ENCODE data around the gene JPH4.
"Not testable (repeated sequence)": the region's sequence is repeated elsewhere in the genome, so short reads cannot be mapped to it uniquely, and the experiment has no call there.

JPH4 gene

GRCh38 chr14:23601424-23601823 is 22.8 kb upstream of the JPH4 start:
- Histone ChIP-seq H3K9ac (no peak overlapping the region), H3K9me3 (ENCODE audit: control insufficient read depth, low read length) (no peaks in the 10 kb centered on the region), H3K27ac (no peak overlapping the region), H3K4me3 (ENCODE audit: low read depth, low read length) (no peak overlapping the region), H3K36me3 (ENCODE audit: control insufficient read depth, insufficient read depth, low read length) (no peaks in the 10 kb centered on the region), H3K79me2 (no peaks in the 10 kb centered on the region), H3K4me2 (ENCODE audit: low read length) (no peak overlapping the region), H2AFZ (no peak overlapping the region), H3K27me3 (ENCODE audit: control insufficient read depth, insufficient read depth, low read length) (no peaks in the 10 kb centered on the region), H3K4me1 (no peaks in the 10 kb centered on the region)
- no peak for TF ChIP-seq CTCF (IDR thresholded peaks at IDR 0.05)

GRCh38 chr14:23600806-23601205 is 22.2 kb upstream of the JPH4 start:
- no peaks in the 10 kb centered on the region for H3K36me3 ChIP-seq (ENCODE audit: control insufficient read depth, insufficient read depth, low read length)
- H3K9ac ChIP-seq: no peak overlapping the region

GRCh38 chr14:23600322-23600707 is 21.7 kb upstream of the JPH4 start:
- Histone ChIP-seq H3K4me1 (no peaks in the 10 kb centered on the region), H3K79me2 (no peaks in the 10 kb centered on the region), H3K9ac (no peak overlapping the region), H3K4me3 (ENCODE audit: low read depth, low read length) (no peak overlapping the region), H3K4me2 (ENCODE audit: low read length) (no peak overlapping the region), H3K27me3 (ENCODE audit: control insufficient read depth, insufficient read depth, low read length) (no peaks in the 10 kb centered on the region), H3K36me3 (ENCODE audit: control insufficient read depth, insufficient read depth, low read length) (no peaks in the 10 kb centered on the region), H3K9me3 (ENCODE audit: control insufficient read depth, low read length) (no peaks in the 10 kb centered on the region), H2AFZ (no peak overlapping the region), H3K27ac (no peak overlapping the region)
- TF ChIP-seq CTCF (IDR thresholded peaks at IDR 0.05): no peak

More at GRCh38 chr14:23600806-23601205, 22.2 kb upstream of the JPH4 start:
- TF ChIP-seq CTCF (IDR thresholded peaks at IDR 0.05): no peak
- Histone ChIP-seq H3K27ac (no peak overlapping the region), H3K27me3 (ENCODE audit: control insufficient read depth, insufficient read depth, low read length) (no peaks in the 10 kb centered on the region), H3K4me3 (ENCODE audit: low read depth, low read length) (no peak overlapping the region), H3K4me1 (no peaks in the 10 kb centered on the region), H3K9me3 (ENCODE audit: control insufficient read depth, low read length) (no peaks in the 10 kb centered on the region), H3K4me2 (ENCODE audit: low read length) (no peak overlapping the region), H3K79me2 (no peaks in the 10 kb centered on the region), H2AFZ (no peak overlapping the region)

- not testable (repeated sequence) for H3K27ac ChIP-seq; H3K4me1 ChIP-seq; H3K9me3 ChIP-seq (ENCODE audit: control insufficient read depth, low read length); H3K79me2 ChIP-seq; H3K4me3 ChIP-seq (ENCODE audit: low read depth, low read length); H3K4me2 ChIP-seq (ENCODE audit: low read length); H3K27me3 ChIP-seq (ENCODE audit: control insufficient read depth, insufficient read depth, low read length); H3K36me3 ChIP-seq (ENCODE audit: control insufficient read depth, insufficient read depth, low read length); H2AFZ ChIP-seq; H3K9ac ChIP-seq
Measured at GRCh38 chr14:23594191-23594590, 15.6 kb upstream of the JPH4 start.

GRCh38 chr14:23590198-23590597 is 11.6 kb upstream of the JPH4 start:
- no peaks in the 10 kb centered on the region for H3K79me2 ChIP-seq
- no peak overlapping the region for H3K9ac ChIP-seq
- H3K4me3 ChIP-seq (ENCODE audit: low read depth, low read length): no peak overlapping the region
- no peak overlapping the region for H3K4me2 ChIP-seq (ENCODE audit: low read length)
- no peak for TF ChIP-seq CTCF (IDR thresholded peaks at IDR 0.05)
- no peaks in the 10 kb centered on the region for H3K9me3 ChIP-seq (ENCODE audit: control insufficient read depth, low read length)
- H3K27ac ChIP-seq: no peak overlapping the region
- H3K27me3 ChIP-seq (ENCODE audit: control insufficient read depth, insufficient read depth, low read length): no peaks in the 10 kb centered on the region
- H3K36me3 ChIP-seq (ENCODE audit: control insufficient read depth, insufficient read depth, low read length): no peaks in the 10 kb centered on the region
- H3K4me1 ChIP-seq: peaks cover 7% of the 10 kb centered on the region
- H2AFZ ChIP-seq: no peak overlapping the region

Measured in parathyroid adenoma (tissue), 2 donors.